Middle frontal gyrus (tissue), 1 donor: Measurements from ENCODE around the gene FIGNL1.

Source experiments
- DNase-seq: peaks from one replicate; pipeline ENCODE4 v3.0.0-alpha.2; 2015; ENCODE audit warnings: low spot score; ENCODE audit errors: extremely low spot score

FIGNL1 gene

GRCh38 chr7:50431316-50431715 lies 18.8 kb downstream of the FIGNL1 start:
- DNase-seq, result no peak

DNA sequence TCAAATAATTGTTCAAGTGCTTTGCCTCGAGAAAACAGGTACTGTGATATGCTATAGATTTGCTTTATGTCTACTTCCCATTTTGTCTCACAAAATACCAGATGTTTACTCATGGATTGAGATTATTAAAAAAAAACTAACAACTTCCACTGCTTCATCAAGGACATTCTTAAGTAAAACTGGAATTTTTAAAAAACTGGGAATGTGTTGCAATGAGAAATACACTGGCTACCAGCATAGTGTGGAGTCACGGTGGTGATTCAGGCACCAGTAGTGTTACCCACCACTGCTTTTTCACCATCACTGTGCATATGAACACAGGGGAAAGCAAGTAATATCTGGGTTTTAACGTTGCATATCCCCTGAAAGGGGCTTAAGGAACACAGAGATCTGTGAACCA lies 21.2 kb downstream of the FIGNL1 start:
- no peak for DNase-seq

DNA sequence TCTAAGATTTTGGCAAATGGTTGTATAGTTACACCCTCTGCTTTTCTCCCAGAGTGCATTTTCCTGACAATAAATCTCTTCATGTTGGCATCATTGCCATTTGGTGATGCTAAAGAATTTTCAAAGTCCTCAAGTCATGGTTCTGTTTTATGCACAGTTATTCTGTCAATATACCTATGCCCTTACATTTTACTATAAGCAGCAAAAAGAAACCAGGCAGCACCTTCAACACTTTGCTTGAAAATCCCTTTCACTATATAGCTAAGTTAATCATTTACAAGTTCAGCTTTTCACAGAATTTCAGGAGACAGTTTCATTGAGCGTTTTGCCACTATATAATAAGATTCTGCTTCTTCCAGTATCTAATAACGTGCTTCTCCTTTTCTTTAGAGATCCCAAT lies 22.6 kb downstream of the FIGNL1 start:
- no peak for DNase-seq

- no peak for DNase-seq
Observed at GRCh38 chr7:50426280-50427045, 23.7 kb downstream of the FIGNL1 start.

DNA sequence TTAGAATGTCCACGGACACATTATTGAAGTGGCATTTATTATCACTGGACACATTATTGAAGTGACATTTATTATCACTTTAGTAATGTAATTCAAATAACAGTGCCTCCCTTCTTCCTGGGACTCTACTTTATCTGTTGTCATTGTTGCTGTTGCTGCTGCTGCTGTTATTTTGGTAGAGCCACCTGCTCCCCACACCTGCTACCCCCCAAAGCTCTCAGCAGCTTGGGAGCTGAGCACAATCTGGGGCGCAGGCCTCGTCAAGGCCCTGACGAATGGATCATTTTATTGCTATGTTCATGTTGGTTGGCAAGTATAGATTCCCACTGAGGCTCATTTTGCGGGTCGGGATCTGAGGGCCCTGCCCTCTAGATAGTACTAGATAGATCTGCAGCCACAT lies 24.8 kb downstream of the FIGNL1 start:
- no peak for DNase-seq

DNA sequence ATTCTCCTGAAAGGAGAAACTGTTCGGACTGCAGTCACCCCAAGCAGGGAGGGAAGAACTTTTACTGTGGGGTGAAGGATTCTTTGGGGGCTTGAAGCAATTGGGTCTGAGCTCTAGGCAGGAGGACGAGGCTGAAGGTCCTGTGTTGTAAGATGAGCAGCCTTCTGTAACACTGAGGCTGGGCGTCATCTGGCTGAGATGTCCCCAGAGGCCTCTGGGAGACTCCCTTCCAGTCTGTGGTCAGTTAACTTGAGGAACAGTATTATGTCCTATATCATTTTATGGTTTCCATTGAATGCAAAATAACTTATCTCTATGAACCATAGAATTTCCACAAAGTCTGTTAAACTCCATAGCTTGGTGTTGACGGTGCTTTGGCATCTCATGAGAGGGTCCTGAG lies 26.3 kb downstream of the FIGNL1 start:
- DNase-seq, result no peak

GRCh38 chr7:50422858-50423257 lies 27.3 kb downstream of the FIGNL1 start:
- DNase-seq, result no peak

DNA sequence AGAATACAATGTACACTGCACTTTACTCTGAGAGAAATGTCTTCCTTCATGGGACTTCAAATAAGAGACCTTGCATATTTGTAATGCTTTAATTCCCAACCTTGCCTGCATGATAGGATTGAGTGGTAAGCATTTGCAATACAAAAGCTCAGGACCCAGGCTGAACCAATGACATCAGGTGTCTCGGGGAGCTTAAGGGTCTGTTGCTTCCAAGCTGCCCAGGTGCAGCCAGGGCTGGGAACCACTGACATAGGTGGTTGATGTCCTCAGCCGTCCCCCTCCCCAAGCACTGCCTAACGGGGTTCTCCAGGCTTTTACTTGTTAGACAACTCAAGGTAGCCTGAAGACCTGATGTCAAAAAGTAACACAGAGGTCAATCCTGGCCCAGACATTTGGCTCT lies 29.1 kb downstream of the FIGNL1 start:
- no peak for DNase-seq

- no peak for DNase-seq
Observed at GRCh38 chr7:50418526-50419290, 31.4 kb downstream of the FIGNL1 start.

GRCh38 chr7:50418086-50418515 lies 32.0 kb downstream of the FIGNL1 start:
- DNase-seq, result no peak

- DNase-seq, result no peak
Observed at GRCh38 chr7:50416527-50417182, 33.5 kb downstream of the FIGNL1 start.

- DNase-seq, result no peak
Observed at GRCh38 chr7:50415844-50416364, 34.2 kb downstream of the FIGNL1 start.

DNA sequence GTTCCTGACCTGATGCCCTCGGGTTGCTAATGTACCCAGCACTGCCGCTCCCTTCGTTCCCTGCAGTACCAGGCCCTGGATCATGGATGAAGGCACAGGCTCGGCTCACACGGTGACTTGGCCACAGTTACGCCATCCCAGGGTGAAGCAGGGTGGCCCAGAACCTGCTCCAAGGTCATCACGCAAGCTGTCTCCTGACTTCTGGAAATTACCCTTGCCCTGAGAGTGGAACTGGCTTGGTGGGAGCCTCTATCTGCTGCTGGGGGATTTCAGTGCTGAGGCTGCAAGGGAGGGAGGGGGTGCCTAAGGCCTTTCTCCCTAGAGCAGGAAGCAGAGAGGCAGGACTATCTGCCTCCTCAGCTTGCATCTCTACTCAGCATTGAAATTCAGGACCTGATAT lies 36.6 kb downstream of the FIGNL1 start:
- no peak for DNase-seq

- no peak for DNase-seq
Observed at GRCh38 chr7:50412973-50413372, 37.2 kb downstream of the FIGNL1 start.

GRCh38 chr7:50411332-50411731 lies 38.8 kb downstream of the FIGNL1 start:
- no peak for DNase-seq

DNA sequence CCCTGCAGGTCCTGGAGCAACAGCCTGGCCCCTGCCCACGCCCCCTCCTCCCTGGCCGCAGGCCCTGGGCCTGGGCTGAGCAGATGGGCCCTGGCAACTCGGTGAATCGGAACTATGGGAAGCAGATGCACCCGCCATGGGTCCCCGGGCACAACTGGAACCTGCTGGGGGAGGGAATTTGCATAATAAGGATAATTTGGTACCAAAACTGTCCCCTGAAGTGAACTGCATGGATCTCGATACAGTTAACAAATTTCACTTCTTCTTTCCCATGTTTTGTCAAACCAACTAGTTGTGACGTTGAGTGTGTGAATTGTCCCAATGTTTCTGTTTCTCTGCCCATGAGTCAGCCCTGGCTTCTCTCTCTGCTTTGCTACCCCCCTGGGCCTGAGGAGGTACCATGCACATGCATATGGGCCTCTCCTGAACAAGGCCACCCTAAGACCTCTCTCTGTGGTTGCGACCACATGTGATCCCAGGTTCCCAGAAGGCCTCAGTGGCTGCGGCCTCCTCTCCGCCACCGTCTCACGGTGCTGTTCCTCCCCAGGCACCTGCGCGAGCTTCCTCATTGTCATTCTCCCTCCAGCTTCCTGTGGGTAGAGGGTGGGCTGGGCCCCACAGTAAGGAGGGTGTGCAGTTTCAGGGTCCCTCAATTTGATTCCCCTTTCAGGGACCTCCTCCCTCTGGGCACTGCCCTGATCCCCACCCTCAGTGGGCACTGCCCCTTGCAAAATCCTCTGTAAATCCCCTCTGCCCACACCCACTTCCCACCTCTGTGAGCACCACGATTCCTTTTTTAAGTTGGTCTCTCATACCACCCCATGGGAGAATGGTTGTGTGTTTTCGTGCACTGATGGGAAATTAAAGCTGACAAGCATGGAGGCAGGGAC lies 40.0 kb downstream of the FIGNL1 start:
- no peak for DNase-seq

GRCh38 chr7:50406935-50407334 lies 43.2 kb downstream of the FIGNL1 start:
- no peak for DNase-seq

DNA sequence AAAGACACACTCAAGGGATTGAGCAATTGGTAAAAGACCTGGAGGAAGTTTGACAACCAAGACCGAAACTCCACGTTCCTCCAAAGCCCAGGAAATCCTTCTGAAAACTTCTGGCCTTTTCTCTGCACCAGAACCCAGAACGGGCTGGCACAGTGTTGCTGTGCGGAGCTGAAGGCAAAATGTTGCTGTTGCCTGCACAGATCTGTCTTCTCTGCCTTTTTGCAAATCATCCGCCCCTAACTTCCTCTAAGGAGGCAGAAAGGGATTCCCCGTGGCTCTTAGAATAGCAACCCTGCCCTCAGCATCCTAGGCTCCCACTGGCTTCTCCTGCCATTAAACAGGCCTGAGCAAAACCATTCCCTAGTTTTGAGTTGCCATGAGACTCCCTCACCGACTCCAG lies 44.9 kb downstream of the FIGNL1 start:
- DNase-seq, result no peak

GRCh38 chr7:50404392-50404791 lies 45.8 kb downstream of the FIGNL1 start:
- DNase-seq, result no peak

- DNase-seq, result no peak
Observed at GRCh38 chr7:50400114-50400513, 50.0 kb downstream of the FIGNL1 start.

DNA sequence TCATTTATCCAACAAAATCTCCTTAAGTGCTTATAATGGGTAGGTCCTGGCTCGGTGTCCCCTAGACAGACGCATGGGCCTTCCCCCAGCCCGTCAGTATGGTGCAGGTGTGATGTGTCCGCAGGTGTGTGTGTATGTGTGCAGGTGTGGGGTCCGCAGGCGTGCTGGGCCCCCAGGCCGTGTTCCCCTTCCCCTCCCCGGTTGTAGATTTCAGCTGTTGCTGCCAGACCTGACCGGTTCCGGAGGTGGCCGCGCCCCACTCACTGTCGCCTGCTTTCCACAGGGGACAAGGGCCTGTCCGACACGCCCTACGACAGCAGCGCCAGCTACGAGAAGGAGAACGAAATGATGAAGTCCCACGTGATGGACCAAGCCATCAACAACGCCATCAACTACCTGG lies 50.5 kb downstream of the FIGNL1 start:
- DNase-seq, result no peak
